Embryonic facial prominence (tissue), 1 donor: ENCODE measurements around the gene PFDN5.
A peak's percentile ranks its signal among the peaks of the same experiment; 100 is the strongest.

ENCODE experiments used
- DNase-seq: peaks from one replicate; pipeline ENCODE4 v3.0.0-alpha.2; 2016; ENCODE audit errors: extremely low spot score

The PFDN5 gene

GRCh38 chr12:53295070-53295890 lies at the start of gene PFDN5:
TSS of gene PFDN5 (plus strand) at chr12:53295542. CDS start at chr12:53295568, 26 bp downstream.
- DNase-seq, result peak; percentile 81

GRCh38 chr12:53251477-53252348 lies 43.6 kb upstream of the PFDN5 start:
- DNase-seq, result no peak

- no peak for DNase-seq
Observed at GRCh38 chr12:53252349-53252916, 42.9 kb upstream of the PFDN5 start.

GRCh38 chr12:53253298-53253697 lies 42.0 kb upstream of the PFDN5 start:
- no peak for DNase-seq

GRCh38 chr12:53254816-53255545 lies 40.4 kb upstream of the PFDN5 start:
- no peak for DNase-seq

GRCh38 chr12:53255996-53256395 lies 39.3 kb upstream of the PFDN5 start:
- DNase-seq, result no peak

GRCh38 chr12:53258541-53259539 lies 36.5 kb upstream of the PFDN5 start:
- no peak for DNase-seq

- no peak for DNase-seq
Observed at GRCh38 chr12:53259891-53260290, 35.5 kb upstream of the PFDN5 start.

- no peak for DNase-seq
Observed at GRCh38 chr12:53265783-53266182, 29.6 kb upstream of the PFDN5 start.

GRCh38 chr12:53267306-53267998 lies 27.9 kb upstream of the PFDN5 start:
- no peak for DNase-seq

- DNase-seq, result peak; percentile 69
Observed at GRCh38 chr12:53267999-53268629, 27.2 kb upstream of the PFDN5 start, which contains the start of gene ESPL1. TSS of gene ESPL1 (plus strand) at chr12:53268299. CDS start at chr12:53268767, 468 bp downstream.

GRCh38 chr12:53268630-53269562 lies 26.4 kb upstream of the PFDN5 start:
- DNase-seq, result no peak

GRCh38 chr12:53274445-53274844 lies 20.9 kb upstream of the PFDN5 start:
- no peak for DNase-seq

GRCh38 chr12:53276511-53276910 lies 18.8 kb upstream of the PFDN5 start:
- DNase-seq, result no peak

GRCh38 chr12:53277981-53278380 lies 17.4 kb upstream of the PFDN5 start:
- DNase-seq, result no peak

- DNase-seq, result no peak
Observed at GRCh38 chr12:53279283-53279869, 16.0 kb upstream of the PFDN5 start.

GRCh38 chr12:53279888-53280498 lies 15.3 kb upstream of the PFDN5 start:
- no peak for DNase-seq
